ENCODE data around the gene ZNF473. TPM values are rescaled to one million over a fixed set of nuclear protein-coding genes. Genes with fewer than 3 reads are reported as not detected.

ZNF473 gene
- total and polyA plus RNA-seq, 2 donors (not counting 3 experiments of a cell fraction or from before 2014, with no cell fraction given), result 3.8 to 8.7 TPM

DNA sequence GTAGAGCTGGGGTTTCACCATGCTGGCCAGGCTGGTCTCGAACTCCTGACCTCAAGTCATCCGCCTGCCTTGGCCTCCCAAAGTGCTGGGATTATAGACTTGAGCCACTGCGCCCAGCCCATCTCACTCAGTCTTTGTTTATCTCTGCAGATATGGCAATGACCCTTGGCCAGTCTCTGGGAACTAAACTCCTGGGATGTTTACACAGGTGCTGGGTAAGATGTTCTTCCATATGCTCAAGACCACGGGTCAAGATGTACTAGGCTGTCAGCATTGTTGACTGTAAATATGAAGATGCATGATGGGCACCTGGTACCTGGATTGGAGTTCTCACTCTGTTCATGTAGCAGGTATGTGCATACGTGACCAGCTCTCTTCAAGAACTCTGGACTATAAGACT lies 35.8 kb downstream of the ZNF473 start:
- Histone ChIP-seq H3K79me2 (ENCODE audit: control insufficient read depth, insufficient read depth, low read length) (no peaks in the 10 kb centered on the region), H3K9ac (replicated peaks; ENCODE audit: extremely low read depth, insufficient read depth, low read length) (no peak overlapping the region), H3K9me1 (replicated peaks; ENCODE audit: control insufficient read depth, extremely low read depth, insufficient read depth, low read length) (no peaks in the 10 kb centered on the region), H3K9me3 (replicated peaks; ENCODE audit: control insufficient read depth, insufficient read depth, low read length) (peaks cover 15% of the 10 kb centered on the region), H3K36me3 (ENCODE audit: control insufficient read depth in 2 of 2, extremely low read depth in 1 of 2, insufficient read depth in 2 of 2, low read length in 2 of 2) (no peaks in the 10 kb centered on the region), H3K4me2 (ENCODE audit: insufficient read depth, low read length) (no peak overlapping the region), H3K4me3 (replicated peaks in 1 of 3; ENCODE audit: insufficient read depth in 1 of 3, low read depth in 1 of 3, low read length in 3 of 3) (no peak overlapping the region), H3K4me1 (ENCODE audit: control insufficient read depth, extremely low read depth, insufficient read depth, low read length) (no peaks in the 10 kb centered on the region), H3K27ac (ENCODE audit: insufficient read depth, low read depth, low read length) (no peak overlapping the region), H2AFZ (ENCODE audit: low read depth, low read length) (no peak overlapping the region), H3K27me3 (ENCODE audit: control insufficient read depth in 2 of 2, insufficient read depth in 2 of 2, low read length in 2 of 2) (no peaks in the 10 kb centered on the region), H4K20me1 (replicated peaks; ENCODE audit: control insufficient read depth, extremely low read depth, insufficient read depth, low read length) (no peaks in the 10 kb centered on the region)
- FAIRE-seq (no peak), DNase-seq (ENCODE audit: low read depth, low spot score) (no peak)
- CTCF ChIA-PET, result no interaction called here
- dilution Hi-C loops (cut with MboI; ENCODE audit: extremely low pct_ligation_motif_present, low sequenced_read_pairs) (no loop called here), intact Hi-C loops (cut with micrococcal nuclease) (no loop called here)
- POLR2A ChIA-PET, result no interaction called here
- no TSS peak for BruUV-seq (replicated peaks)
- TF ChIP-seq, protein P1, sequence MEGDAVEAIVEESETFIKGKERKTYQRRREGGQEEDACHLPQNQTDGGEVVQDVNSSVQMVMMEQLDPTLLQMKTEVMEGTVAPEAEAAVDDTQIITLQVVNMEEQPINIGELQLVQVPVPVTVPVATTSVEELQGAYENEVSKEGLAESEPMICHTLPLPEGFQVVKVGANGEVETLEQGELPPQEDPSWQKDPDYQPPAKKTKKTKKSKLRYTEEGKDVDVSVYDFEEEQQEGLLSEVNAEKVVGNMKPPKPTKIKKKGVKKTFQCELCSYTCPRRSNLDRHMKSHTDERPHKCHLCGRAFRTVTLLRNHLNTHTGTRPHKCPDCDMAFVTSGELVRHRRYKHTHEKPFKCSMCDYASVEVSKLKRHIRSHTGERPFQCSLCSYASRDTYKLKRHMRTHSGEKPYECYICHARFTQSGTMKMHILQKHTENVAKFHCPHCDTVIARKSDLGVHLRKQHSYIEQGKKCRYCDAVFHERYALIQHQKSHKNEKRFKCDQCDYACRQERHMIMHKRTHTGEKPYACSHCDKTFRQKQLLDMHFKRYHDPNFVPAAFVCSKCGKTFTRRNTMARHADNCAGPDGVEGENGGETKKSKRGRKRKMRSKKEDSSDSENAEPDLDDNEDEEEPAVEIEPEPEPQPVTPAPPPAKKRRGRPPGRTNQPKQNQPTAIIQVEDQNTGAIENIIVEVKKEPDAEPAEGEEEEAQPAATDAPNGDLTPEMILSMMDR (IDR thresholded peaks at IDR 0.05; ENCODE audit: extremely low read depth in 1 of 2, insufficient read depth in 1 of 2, low read depth in 1 of 2, low read length in 2 of 2), result no peak
- TF ChIP-seq GATA2 (IDR thresholded peaks at IDR 0.05; ENCODE audit: insufficient read depth, insufficient read length, low read depth, low read length) (no peak), POLR2AphosphoS5 (IDR thresholded peaks at IDR 0.05; ENCODE audit: insufficient read depth, low read depth, low read length) (no peak), EZH2 (IDR thresholded peaks at IDR 0.05; ENCODE audit: borderline replicate concordance, low read depth, low read length, severe bottlenecking) (no peak), FOS (IDR thresholded peaks at IDR 0.05; ENCODE audit: borderline replicate concordance, insufficient read depth, low read length) (no peak), JUN (IDR thresholded peaks at IDR 0.05; ENCODE audit: borderline replicate concordance, insufficient read depth, insufficient read length, low read depth) (no peak)
- TF ChIP-seq, protein P2, sequence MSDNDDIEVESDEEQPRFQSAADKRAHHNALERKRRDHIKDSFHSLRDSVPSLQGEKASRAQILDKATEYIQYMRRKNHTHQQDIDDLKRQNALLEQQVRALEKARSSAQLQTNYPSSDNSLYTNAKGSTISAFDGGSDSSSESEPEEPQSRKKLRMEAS (IDR thresholded peaks at IDR 0.05; ENCODE audit: insufficient read depth, insufficient read length), result no peak
